GM21619 (cell line): Measurements from ENCODE around the gene KHNYN.
"Not testable (repeated sequence)": the region's sequence is repeated elsewhere in the genome, so short reads cannot be mapped to it uniquely, and the experiment has no call there.

ENCODE experiments used
- ATAC-seq: cut with Tn5 transposase; IDR thresholded peaks from one replicate; pipeline ENCODE4 v1.9.1; 2021; ENCODE audit not compliant: unreplicated experiment

Gene KHNYN

GRCh38 chr14:24437020-24437735 lies 7.4 kb downstream of the KHNYN start:
- ATAC-seq: no peak

DNA sequence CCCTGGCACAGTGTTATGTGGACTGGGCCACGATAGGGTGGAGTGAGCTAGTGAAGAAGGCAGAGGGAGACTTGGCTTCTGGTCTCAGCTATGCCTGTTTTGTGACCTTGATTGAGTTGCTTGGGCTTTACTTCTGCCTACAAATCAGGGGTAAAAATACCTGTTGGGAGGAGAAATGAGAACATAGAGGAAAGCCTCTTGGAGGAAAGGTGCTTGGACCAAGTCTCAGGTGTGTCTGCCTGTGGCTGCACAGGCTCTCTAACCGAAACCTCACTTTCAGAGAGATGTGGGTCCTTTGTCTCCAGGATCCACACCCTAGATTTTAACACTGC lies 7.9 kb downstream of the KHNYN start:
- no peak for ATAC-seq

- ATAC-seq: no peak
These were observed 8.7 kb downstream of the KHNYN start for GRCh38 chr14:24438223-24439097.

DNA sequence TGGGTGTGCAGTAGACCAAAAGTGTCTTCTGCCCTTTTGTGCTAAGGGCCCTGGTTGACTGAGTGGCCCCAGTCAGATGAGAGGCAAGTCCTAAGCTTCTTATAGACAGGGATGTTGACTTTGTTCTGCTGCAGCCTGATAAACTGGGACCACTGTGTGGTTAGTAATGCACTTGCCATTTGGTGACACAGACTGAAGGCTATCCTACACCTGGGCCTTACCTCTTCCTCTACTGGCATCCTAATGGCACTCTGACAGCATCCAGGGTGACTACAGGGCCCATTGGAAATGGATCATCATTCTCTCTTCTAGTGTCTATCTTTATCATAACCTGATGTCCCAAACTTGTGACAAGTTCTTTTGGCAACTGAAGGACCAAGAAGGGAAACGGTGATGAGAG lies 9.5 kb downstream of the KHNYN start:
- no peak for ATAC-seq

- ATAC-seq: no peak
These were observed 10.3 kb downstream of the KHNYN start for GRCh38 chr14:24439830-24440605.

DNA sequence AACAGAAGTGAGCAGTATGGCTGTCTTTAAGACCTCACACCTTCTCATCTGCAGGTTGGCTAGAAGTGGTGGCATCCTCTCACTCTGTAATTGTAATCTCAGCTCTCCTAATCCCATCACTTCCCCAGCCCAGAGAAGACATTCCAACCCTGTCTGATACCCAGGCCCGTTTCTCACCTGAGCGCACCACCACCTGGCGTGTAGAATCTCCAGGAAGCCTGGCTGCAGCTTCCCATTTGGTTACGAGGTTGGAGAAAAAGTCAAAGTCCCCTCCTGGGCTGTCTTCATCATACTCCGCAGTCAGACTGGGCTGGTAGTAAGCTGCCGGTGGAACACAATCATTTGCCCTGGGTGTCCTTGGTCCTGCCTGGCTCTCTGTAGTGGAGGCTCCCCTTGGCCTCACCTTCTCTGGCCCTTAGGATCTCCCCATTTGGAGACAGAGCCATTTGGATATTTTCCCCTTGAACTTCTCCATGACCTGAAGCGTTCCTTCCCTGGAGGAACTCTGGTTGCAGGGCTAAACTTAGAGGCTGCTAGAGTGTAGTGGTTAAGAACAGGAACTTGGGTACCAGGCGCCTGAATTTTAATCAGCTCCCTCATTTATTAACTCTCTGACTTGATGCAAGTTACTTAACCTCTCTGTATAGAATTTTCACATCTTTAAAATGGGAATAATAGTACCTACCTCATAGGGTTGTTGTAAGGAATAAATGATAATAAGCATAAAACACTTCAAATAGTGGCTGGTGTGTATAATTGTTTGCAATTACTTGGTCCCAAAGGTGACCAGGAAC lies 11.0 kb downstream of the KHNYN start:
- ATAC-seq: no peak

GRCh38 chr14:24441485-24441884 lies 11.7 kb downstream of the KHNYN start:
- ATAC-seq: no peak

DNA sequence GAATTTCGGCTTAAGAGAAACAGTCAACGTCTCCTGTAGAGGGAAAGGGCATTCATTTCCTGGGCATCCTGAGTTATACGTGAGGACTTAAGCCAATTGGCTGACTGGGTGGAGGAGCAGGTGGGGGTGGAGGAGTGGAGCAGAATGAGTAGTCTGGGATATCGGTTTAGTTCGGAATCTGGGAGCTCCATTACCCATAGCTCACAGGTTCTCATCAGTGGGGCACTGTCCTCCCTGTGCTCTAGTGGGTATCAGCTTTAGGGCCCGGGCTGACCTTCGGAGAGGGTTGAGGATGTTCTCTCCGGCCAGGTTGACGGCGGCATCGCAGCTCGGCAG lies 12.1 kb downstream of the KHNYN start:
- no peak for ATAC-seq

- peak; percentile 87 for ATAC-seq
These were observed 12.7 kb downstream of the KHNYN start, which contains the start of gene SDR39U1 for GRCh38 chr14:24442240-24443052. TSS of gene SDR39U1 (minus strand) at chr14:24442776. CDS start at chr14:24442769, 7 bp downstream.

DNA sequence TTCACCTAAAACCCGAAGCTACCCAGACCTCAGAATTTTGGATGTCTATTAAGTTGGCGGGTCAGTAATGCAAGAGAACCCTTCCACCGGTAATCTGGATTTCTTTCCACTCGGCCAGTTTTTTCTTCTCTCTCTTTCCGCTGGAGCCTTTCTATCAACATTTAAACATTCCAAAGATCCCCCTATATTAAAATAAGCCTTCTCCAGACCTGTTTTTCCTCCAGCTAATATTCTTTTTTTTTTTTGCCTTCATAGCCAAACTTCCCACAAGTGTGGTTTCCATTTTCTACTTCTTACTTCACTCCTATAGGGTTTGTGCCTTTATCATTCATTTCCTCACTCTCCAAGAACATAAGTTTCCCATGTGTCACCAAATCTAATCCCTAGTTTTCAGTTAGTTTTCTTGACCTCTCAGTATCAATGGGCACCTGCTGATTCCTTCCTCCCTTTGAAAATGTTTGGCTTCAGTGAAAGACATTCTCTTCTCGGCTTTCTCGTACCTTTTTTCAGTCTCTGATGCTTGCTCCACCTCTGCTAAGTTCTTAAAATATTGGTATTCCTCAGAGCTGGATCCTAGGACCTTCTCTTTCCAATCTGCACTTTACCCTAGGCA lies 13.4 kb downstream of the KHNYN start:
- no peak for ATAC-seq

- ATAC-seq: not testable (repeated sequence)
These were observed 21.1 kb downstream of the KHNYN start for GRCh38 chr14:24450828-24451227.

GRCh38 chr14:24456980-24457379 lies 27.2 kb downstream of the KHNYN start:
- ATAC-seq: no peak

GRCh38 chr14:24458736-24459135 lies 29.0 kb downstream of the KHNYN start:
- ATAC-seq: no peak

GRCh38 chr14:24459331-24459730 lies 29.6 kb downstream of the KHNYN start:
- no peak for ATAC-seq

DNA sequence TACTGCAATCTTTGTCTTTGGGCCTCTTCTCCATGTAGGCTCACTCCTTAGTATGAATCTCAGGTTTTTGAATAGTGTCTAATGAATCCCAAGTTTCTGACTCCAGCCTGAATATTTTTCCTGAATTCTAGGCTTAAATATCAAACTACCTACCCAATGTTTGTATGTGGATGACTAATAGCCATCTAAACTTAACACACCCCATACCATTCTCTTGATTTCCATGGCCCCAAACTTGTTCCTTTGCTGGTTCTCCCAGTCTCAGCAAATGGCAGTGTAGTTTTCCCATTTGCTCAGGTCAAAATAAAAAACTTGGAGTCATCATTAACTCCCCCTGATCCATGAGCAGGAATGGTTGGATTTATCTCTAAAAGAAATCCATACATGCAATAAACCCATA lies 31.6 kb downstream of the KHNYN start:
- ATAC-seq: no peak

DNA sequence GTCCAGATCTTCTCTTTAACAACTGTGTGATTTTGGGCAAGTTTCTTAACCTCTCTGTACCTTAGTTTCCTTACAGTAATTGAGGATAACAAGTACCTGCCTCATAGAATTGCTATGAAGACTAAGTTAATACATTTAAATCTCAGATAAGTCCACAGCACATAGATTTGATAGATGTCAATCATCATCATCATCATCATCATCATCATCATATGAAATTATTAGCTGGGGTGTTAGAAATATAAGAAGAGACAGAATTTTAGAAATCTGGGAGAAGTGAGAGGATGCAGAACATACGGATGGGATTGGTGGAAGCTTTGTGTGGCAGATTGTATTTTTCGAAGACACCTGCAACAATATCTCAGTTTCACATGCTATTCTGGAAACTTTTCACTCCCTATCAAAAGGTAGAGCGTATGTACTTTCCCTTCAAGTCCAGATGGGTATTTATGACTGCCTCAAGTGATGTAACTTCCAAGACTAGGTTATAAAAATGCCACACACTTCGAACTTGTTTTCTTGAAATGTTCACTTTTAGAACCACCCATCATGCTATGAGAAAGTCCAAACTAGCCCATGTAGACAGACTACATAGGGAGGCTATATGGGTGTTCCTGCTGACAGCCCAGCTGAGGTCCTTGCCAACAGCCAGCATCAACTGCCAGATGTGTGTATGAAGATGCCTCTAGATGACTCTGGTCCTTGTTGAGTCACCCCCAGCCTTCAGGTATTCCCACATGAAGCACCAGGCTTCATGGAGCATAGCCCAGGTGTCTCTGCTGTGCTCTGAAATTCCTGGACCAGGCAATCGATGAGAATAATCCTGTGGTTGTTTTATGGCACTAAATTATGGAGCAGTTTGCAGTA lies 33.5 kb downstream of the KHNYN start:
- no peak for ATAC-seq

DNA sequence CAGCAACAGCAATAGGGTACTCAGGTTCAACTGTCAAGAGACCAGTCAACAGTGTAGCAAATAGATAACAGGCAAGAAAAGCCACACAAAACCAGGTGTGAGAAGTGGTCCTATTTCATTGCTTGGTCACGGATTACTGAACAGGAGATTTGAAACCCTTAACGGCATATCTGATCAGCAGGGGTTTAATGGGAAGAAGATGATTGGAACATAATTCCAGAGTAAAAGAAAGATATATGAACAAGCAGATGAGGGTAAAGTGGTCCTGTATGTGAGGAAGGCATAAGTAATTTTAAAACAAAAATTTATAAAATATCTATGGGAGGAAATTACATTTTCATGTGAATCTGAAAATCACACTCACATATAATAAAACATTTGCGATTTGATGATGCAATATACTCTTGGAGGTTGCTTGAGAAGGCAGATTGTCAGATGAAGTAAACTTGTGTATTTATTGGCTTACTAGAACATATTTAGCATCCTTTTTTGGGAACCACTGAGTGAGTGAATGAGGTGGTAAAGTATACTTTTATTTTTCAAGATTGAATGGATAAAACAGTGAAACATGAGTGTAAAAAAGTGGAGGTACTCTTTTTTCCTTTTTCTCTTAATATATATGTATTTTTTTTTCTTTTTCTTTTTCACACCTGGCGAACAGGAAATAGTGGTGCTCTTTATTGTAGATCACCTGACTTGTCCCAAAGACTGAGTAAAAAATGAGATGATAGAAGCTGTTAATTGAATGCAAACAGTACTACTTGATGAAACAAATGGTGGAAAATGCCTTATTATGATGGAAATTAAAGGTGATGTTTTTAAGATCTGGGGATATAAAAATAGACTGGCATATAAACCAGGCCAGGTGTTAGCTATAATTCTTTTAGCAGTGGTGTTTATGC lies 34.4 kb downstream of the KHNYN start:
- ATAC-seq: no peak

DNA sequence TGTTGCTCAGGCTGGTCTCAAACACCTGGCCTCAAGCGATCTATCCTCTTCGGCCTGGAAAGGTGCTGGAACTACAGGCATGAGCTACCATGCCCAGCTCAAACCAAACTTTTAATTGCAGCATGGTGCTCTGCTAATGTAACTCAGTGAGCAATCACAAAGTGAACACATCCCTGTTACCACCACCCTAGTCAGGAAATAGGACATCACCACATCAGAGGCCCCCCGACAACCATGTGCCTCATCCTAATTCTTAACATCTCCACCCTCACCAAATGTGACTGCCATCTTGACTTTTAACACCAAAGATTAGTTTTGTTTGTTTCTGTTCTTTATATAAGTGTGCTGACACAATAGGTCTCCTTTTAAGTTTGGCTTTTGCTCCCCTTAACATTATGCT lies 35.6 kb downstream of the KHNYN start:
- no peak for ATAC-seq
